HK-2 (cell line): Measurements from ENCODE around the gene PDE4DIP.
"Not testable (repeated sequence)": the region's sequence is repeated elsewhere in the genome, so short reads cannot be mapped to it uniquely, and the experiment has no call there.

Source experiments
- DNase-seq: peaks from one replicate; pipeline ENCODE4 v3.0.0-alpha.2; 2018; ENCODE audit not compliant: unreplicated experiment

PDE4DIP gene

DNA sequence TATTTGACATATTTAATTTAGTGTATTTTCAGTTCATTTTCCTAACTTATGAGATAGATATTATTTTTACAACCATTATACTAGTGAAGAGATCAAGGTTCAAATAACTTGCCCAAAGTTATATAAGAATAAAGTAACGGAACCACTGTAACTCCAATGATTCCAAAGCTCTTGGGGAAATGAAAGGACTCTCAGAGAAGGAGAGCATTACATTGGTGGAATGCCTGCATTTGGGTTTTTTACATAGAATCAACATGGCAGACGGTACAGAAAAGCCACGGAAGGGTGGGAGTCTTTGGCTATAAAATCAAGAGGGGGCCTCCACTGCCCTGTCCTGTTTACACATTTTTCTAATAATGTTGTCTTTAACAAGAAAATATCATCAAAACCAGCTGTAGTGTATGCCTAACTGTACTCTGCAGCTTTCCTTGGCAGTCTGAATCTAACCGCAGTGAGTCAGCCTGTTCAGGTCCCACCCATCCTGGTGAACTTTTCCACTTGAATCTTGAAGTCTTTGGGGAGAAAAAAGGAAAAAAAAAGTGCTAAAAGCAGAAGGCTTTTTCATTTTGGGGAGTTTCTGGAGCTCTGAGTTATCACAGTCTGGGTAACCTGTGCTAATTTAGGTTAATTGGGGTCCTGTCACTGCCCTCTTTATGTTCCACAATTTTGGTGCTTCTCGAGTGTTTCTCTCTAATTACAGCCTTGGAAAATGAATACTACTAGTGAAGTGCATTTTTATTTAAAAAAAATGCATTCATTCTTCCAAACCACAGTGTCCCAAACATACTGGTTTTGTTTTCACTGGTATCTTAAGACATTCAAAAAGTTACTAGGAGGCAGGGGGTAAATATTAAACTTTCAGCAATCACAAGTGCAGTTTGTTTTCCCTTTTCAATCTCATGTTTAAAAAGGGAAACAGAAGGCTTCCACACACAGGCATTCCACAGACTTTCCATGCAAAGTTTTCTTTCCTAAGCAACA, 30.5 kb downstream of the PDE4DIP start:
- DNase-seq, result not testable (repeated sequence)

DNA sequence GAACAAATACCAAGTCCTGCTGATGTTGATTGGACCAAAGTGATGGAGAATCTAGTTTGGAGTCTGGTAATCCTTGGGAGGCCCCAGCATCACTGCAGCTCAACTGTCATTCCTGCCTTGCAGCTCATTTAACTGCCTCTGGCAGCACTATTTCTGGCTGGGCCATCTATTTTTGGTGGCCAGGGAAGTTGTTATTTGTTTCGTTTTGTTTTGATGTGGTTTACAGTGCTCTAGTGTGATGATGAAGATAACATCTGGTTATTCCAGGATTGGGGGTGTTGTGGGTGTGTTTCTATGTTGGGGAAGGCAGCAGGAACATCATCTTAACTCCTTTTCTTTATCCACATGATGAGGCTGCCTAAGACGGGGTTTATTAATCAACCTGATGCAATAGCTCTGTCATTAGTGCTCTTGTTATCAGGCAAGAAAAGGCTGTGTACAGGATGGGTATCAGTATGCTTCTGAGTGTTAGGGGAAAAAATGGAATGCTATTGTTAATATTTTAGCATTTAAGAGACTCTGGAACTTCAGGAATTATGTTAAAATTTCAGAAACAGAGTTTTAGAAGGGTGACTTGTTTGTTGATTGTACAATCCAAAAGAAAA, 35.7 kb downstream of the PDE4DIP start:
- DNase-seq, result not testable (repeated sequence)

DNA sequence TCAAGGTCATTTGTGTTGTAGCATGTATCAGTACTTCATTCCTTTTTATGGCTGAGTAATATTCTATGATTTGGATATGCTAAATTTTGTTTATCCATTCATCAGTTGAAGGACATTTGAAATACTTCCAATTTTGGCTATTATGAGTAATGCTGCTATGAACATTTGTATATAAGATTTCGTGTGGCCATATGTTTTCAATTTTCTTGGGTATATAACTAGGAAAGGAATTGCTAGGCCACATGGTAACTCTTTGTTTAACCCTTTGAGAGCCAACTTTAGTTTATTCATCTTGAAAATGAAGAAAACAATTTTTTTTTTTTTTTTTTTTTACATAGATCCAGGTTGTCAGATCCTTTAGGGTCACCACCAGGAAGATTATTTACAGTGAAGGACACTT, 37.0 kb downstream of the PDE4DIP start:
- not testable (repeated sequence) for DNase-seq

DNA sequence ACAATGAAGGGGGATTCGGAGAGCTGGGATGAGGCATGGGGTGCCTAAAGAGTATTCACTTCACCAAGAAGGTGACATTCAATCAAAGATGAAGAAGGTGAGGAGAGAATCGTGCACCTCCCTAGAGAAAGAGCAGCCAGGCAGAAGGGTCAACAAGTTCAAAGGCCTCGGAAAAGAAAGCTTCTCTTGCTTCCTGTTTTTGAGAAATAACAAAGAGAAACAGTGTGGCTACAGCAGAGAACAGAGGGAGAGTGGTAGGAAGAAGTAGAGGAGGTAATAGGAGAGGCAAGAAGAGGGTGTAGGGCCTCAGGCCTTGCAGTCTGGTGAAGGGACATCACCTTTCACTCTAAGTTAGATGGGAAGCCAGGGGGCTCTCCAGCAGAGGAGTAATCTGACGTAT, 41.0 kb downstream of the PDE4DIP start:
- DNase-seq, result not testable (repeated sequence)

DNA sequence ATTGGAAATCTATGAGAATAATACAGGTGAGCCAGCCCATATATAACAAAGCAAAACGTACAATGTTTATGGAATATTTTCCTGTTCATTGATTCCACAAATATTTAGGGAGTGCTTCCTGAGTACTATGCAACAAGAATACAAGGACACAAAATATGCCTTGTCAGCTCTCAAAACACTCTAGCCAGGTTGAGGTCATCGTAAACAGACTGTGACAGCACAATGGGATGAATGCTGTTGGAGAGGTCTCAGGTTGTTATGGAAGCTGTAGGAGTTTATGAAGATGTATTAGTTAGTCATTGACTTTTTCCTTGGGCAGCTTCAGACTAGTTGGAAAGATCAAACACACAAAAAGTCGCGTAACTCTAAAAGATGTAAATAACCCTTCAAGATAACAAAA, 42.1 kb downstream of the PDE4DIP start:
- DNase-seq, result not testable (repeated sequence)

DNA sequence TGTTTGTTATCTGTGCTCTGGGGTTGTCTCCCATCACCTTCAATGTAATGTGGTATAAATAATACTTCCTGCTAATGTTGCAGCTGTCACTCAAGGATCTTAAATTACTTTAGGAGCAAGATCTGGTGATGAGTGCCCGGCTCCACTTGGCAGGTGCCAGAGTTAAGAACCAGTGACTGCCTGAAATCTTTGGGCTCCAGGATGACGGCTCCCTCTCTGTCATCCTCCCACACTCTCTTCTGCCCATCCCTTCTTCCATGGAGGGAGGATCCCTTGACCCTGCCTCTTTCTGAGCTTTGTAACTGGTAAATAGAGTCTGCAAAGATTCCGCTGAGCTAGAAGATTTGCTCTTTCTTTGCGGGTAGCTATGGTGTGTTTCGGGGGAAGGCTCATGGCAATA, 44.4 kb downstream of the PDE4DIP start:
- not testable (repeated sequence) for DNase-seq

DNA sequence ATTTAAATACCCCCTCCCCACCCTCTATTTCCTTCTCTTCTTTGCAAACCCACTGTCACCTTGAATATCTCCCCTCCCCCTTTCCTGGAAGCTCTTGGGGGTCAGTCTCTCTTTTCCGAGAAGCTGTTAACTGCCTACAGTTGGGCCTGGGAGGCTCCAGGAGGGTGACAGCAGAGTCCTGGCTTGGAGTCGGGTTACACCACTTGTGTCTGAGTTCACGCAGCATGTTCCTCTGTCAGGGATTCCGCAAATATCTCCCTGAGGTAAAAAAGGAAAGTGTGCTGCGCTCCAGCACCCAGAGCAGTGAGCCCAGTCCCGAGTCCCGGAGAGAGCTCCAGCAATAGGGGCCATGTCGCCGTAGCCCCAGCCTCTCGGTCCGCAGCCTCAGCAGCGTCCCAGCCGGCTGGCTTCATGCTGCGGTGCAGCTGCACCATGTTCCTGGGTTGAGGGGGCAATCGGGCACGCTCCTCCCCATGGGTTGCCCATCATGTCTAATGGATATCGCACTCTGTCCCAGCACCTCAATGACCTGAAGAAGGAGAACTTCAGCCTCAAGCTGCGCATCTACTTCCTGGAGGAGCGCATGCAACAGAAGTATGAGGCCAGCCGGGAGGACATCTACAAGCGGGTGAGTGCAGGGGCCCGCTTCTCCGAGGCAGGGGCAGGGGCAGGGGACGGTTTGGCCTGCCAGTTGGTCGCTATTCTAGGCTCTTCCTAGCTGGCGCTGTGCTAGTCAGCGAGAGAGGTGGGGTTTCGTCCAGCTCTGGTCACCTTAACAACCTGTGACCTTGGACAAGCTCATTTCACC, 45.2 kb downstream of the PDE4DIP start:
- DNase-seq, result not testable (repeated sequence)

DNA sequence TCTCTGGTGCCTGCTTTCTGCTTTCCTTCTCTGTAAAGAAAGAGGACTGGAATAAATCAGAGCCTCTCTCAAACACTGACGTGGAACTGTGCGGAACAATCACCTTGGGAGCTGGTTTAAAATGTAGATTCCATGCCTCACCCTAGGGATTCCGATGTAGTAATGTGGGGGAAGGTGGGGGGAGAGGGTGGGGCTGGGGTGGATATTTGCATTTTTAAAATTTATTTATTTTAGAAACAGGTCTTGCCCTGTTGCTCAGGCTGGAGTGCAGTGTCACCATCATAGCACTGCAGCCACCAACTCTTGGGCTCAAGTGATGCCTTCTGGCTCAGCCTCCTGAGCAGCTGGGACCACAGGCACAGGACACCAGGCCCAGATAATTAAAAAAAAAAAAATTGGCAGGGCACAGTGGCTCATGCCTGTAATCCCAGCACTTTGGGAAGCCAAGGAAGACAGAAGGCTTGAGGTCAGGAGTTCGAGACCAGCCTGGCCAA, 45.9 kb downstream of the PDE4DIP start:
- not testable (repeated sequence) for DNase-seq

DNA sequence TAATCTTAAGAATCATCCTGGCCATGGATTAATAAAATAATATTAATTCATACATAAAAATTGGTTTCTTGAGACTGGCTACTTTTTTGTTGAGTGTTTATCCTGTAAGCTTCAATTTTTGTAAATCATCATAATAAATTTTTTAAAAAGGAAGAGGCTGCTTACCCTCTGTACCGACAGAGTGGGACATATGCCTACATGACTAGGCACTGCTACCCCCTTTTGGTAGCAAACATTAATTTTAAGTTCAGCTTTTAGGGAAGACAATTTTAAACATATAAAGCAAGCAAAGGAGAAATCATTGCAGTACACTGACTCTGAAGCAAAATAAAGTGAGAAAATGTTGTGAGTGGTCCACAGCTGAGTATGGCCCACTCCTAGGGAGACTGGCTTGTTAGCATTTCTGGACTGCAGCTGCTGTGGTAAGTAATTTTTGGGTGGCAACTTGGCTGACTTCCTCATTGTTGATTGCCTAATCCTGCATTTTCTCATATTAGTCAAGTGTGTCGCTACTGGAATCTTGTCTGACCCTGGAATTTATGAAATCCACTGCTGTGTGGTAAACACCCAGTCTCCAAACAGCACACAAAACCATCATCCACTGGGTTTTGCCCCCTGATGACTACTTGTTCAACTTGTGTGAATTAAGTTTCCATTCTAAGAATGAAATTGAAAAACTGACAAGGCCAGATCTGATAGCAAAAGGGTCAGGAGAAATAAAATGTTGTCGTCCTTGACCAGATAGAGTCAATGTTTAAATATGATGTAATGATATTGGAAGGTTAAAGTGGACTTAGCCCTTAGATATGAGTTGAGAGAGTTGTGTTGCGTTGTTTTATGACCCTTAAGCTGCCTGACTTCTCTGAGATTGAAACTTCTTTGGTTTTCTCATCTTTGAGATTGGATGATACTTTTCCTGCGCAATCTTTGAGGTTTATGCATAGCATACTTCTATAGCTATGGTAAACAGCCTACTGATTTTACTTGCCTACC, 50.4 kb downstream of the PDE4DIP start:
- DNase-seq, result not testable (repeated sequence)

DNA sequence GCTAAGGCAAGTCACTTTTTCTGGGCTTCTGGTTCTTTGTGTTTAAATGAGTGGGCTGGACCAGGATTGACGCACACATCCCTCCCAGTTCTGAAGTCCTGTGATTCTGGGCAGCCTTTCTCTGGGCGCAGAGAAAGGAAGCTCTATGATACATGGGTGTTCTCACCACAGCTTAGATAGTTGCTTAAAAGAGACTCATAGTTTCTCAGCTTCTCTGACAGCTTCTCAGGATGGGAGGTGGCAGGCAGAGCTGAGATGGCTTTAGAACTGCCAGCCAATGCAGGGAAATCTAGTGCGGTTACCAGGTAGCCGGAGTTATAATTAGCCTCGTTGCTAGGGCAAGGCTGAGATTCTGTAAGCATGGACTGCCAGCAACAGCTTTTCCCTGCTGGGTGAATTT, 55.8 kb downstream of the PDE4DIP start:
- not testable (repeated sequence) for DNase-seq

DNA sequence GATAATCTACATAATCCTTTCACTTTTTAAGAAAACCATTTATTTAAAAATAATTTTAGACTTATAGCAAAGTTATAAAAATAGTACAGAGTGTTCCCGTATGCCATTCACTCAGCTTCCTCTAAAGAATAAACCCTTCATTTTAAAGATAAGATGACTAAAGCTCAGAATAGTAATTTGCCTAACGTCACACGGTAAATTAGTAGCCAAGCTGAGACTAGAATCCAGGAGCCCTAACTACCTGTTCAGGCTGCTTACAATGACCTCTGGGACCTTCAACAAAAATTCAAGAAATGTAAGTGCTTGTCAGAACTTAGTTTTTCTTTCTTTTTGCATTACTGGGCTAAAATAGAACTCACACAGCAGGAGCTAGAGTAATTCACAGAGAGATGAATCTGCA, 56.5 kb downstream of the PDE4DIP start:
- DNase-seq, result not testable (repeated sequence)

DNA sequence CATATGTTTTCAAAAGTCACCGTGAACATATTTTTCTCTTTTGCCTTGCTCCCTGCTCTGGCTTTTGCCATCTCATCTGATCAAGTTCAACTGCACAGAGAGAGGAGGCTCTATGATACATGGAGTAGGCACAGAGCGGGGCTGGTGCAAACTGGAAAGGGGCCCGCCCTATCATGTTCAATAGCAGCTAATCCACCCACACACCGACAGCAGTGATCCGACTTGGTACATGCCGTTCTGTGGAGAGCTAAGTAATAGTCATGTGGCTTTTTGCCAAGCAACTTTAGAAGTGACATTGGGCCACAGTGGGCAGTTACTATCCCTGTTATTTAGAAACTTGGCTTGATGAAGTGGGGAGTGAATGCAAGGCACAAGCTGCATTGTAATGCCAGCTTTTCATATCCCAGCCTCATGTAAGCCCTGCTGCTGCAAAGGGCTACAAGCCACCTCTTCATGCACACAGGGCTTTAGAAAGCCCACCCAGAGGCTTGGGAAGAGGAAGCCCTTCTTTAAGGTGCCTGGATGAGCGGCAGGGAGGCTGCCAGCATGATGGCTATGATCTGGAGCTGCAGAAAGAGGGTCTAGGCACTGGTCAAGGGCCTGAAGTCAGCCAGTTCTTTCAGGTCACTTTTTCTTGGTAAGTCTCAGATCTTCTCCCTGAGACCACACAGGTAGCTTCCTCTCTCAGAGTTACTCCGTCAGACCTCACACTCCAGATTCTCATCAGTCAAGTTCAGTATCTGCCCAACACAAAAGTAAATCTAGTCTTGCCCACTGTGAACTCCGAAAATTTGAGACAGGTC, 57.1 kb downstream of the PDE4DIP start:
- not testable (repeated sequence) for DNase-seq

DNA sequence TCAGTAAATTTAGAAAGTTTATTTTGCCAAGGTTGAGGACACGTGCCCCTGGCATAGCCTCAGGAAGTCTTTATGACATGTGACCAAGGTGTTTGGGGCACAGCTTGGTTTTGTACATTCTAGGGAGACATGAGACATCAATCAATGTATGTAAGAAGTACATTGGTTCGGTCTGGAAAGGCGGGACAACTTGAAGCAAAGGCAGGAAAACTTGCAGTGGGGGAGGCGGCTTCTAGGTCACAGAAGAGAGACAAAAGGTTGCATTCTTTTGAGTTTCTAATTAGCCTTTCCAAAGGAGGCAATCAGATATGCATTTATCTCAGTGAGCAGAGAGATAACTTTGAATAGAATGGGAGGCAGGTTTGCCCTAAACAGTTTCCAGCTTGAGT, 57.7 kb downstream of the PDE4DIP start:
- not testable (repeated sequence) for DNase-seq

DNA sequence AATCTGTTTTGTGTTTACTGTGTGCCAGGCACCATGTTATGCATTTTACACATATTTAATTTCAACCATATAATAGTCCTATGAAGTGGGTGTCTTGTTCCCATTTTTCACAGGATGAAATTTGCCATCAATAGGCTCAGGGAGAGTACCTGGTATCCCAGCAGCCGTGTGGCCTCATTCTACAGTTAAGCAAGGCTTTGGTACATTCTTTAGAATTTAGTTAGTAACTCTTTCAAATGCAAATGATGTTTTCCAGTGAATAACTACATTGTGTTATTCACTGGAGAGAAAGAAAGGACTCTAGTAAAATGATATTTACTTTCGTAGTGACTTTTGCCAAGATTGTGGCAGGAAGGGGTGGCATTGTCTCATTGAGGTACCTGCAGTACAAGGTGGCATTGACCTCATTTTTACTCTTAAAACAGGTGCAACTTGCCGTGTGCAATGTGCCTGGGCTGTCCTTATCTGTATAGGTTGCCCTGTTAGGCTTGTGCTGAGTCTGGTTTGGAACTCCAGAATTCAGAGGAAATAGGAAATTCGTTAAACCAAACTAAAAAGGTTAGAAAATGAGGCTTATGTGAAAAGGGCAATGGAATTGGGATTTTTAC, 65.1 kb downstream of the PDE4DIP start:
- not testable (repeated sequence) for DNase-seq

DNA sequence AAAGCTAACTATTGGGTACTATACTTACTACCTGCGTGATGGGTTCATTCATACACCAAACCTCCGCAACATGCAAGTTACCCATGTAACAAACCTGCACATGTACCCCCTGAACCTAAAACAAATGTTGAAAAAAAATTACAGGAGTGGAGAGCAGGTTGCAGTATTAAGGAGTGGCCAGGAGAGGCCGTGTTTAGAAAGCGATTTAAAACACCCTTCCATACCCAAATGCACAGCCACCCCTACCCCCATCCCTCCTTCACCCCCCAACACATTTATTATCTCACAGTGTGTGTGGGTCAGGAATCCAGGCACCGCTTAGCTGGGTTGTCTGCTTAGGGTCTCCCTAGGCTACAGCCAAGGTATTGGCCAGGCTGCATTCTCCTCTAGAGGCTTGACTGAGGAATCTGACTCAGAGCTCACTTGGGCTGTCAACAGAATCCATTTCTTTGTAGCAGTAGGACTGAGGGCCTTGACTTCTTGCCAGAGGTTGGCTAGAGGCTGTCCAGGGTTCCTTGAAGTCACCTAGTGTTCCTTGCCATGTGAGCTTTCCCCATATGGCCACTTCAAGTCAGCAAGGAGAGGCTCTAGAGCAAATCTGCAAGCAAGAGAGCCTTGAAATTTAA, 67.2 kb downstream of the PDE4DIP start:
- not testable (repeated sequence) for DNase-seq

DNA sequence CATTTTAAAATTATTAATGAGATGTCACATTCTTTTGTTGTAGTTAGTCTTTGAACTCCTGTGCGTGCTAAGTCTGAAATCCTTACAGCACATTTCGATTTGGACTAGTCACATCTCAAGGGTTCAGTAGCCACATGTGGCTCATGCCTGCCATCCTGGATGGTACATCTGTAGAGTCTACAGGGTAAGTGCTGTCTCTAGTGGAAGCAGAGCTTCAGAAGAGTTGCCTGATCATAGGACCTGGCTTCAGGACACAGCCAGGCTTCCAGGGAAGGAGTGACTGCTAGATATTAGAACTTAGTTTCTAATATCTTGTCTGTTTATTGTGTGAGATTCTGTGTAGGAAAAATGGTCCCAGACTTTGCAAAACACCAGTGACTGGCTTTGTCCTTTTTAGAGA, 72.0 kb downstream of the PDE4DIP start:
- DNase-seq, result not testable (repeated sequence)

DNA sequence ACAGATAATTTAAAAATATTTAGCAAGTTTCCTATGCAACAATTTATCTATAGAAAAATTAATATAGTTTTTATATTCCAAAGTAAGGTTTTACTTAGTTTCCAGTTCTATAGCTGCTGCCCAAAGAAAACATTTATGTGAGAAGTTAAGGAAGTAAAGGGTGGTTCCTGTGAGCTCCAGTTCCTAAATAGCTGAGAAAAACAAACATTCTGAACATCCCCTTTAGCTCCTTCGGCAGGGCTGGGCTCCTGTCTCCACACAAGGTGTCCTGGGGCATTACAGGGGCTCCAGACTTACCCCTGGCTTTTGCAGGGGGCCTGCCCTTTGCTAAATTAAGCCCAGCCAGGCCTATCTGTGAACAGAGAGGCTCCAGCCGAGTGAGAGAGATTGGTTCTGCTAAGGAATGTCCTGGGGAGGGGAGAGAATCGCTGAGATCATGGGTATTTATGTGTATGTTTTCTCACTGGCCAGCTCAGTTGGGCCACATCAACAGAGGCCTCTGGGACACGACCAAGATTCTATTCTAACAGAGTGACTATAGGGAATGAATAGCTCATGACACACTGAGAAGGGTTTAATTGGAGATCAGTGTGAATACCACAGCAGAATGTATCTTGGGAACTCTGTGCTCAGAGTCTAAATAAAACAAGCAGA, 72.6 kb downstream of the PDE4DIP start:
- not testable (repeated sequence) for DNase-seq

DNA sequence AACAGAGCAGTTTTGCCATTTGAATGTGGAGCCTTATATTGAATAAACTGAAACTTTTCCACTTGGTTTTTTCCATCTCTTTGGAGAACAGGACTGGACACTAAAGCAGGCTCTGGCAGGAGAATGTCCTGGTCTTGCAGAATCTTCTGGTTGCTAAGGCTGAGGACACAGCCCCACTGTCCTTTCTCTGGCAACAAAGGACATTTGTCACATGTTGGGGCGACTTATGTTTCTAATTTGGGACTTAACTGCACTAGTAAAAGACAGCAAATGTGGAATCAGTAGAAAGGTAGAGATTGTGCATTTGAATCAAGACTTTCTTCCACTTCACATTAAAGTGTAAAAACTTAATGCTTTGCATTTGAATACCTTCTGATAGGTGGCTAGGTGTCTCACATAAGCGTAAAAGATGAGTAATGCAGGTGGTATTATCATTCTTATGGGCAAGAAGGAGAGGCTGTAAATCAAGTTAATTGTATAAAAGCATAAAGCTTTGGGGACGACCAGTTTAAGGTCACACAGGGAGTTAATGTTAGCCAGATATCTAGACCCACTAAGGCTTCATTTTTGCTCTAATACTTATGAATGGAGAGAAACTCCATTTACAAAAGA, 74.7 kb downstream of the PDE4DIP start:
- DNase-seq, result not testable (repeated sequence)
